ENCODE measurements around the gene SLC25A23.
"Not testable (repeated sequence)": the region's sequence is repeated elsewhere in the genome, so short reads cannot be mapped to it uniquely, and the experiment has no call there.

SLC25A23 gene

DNA sequence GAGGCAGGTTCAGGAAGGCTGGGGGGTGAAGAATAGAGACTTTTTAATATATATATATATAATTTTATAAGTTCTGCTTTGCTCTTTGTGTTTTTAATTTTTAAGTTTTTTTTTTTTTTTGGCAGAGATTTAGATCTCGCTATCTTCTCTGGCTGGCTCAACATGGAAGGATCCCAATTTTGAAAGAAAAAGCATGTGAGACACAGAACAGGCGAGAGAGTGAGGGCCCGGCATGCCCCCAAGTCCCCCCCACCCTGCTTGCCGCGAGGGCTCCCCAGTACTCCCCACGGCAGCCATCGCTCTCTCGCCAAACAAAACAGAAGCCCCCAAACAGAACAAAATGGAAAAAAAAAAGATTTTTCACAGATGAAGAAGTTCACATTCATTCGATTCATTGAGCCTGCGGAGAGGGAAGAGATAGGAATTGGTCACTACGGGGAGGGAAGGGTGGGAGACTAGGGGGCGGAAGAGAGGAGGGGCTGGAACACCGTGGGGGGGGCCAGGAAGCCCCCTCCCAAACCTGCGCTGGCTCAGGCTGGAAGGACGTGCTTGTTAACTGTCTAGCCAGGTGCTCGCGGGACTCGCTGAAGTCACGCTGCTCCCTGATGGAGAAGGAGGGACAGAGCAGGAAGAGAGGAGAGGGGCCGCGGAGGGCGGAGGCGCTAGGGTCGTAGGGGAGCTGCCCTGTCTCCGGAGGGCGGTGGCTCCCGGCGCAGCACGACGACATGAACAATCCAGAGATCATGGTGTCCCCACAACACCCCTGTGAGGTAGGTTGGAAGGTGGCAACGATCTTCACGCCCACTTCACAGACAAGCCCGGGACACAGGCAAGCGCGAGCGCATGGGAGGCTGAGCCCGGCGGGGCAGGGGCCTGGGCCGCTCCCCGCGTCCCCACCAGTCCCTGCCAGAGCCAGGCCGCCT, 45.6 kb downstream of the SLC25A23 start:
- no peak overlapping the region for H3K4me3 ChIP-seq (ENCODE audit: low read length)
- peaks cover 39% of the 10 kb centered on the region for H3K36me3 ChIP-seq (ENCODE audit: control insufficient read depth, insufficient read depth, low read length)
- H3K4me1 ChIP-seq (ENCODE audit: control insufficient read depth, insufficient read depth, low read length) = no peaks in the 10 kb centered on the region
- no peaks in the 10 kb centered on the region for H3K27me3 ChIP-seq (ENCODE audit: control insufficient read depth, insufficient read depth, low read length)
- no peak overlapping the region for H3K27ac ChIP-seq (ENCODE audit: low read depth, low read length)
- H3K9ac ChIP-seq (ENCODE audit: low read length) = no peak overlapping the region

DNA sequence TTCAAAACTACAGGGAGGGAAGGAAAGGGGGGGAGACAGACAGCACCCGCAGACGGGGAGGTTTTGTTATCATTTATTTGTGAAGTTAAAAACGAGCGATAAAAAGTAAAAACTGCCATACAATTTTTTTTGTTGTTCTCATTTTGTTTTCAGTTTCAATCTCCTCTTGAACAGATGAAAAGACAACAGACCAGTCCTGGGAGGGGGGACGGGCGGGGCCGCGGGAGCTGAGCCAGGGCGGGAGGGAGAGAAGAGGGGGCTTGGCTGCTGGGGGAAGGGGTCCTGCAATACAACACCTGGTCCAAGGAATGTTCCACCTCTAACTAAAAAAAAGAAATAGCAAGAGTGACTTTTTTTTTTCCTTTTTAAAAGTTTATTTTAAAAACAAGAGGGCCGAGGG, 46.3 kb downstream of the SLC25A23 start:
- H3K36me3 ChIP-seq (ENCODE audit: control insufficient read depth, insufficient read depth, low read length) = peaks cover 37% of the 10 kb centered on the region
- H3K27ac ChIP-seq (ENCODE audit: low read depth, low read length) = no peak overlapping the region
- no peaks in the 10 kb centered on the region for H3K27me3 ChIP-seq (ENCODE audit: control insufficient read depth, insufficient read depth, low read length)
- no peak overlapping the region for H3K9ac ChIP-seq (ENCODE audit: low read length)
- H3K4me1 ChIP-seq (ENCODE audit: control insufficient read depth, insufficient read depth, low read length) = no peaks in the 10 kb centered on the region
- H3K4me3 ChIP-seq (ENCODE audit: low read length) = no peak overlapping the region

DNA sequence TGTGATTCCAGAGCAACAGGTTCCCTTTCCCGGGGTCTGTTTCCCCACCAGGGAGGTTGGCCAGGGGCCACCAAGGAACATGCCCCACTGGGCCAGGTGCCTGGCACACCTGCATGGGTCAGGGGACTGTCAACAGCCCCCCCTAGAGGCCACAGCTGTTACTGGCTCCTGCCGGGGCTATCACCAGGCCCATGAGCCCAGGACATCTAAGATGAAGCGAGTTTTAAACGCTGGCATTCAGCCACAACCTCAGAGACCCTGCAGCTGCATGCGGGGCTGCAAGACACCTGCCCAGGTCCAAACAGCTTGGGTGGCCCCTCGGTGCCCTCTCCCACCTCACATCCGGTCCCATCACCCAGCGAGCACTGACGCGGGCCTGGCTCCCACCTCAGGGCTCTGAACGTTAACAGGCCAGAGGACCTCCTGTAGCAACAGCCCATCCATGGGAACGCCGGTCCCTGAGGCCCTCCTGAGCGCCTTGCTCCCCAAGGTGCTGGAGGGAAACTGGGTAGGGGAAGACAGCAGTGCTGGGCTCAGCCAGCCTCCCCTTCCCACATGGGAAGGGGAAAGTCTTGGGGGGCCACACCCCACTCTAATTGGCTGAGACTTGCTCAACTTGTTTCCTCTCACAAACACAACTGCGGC, 47.0 kb downstream of the SLC25A23 start:
- Histone ChIP-seq H3K36me3 (ENCODE audit: control insufficient read depth, insufficient read depth, low read length) (peaks cover 31% of the 10 kb centered on the region), H3K27ac (ENCODE audit: low read depth, low read length) (no peak overlapping the region), H3K27me3 (ENCODE audit: control insufficient read depth, insufficient read depth, low read length) (no peaks in the 10 kb centered on the region), H3K4me3 (ENCODE audit: low read length) (no peak overlapping the region), H3K9ac (ENCODE audit: low read length) (no peak overlapping the region), H3K4me1 (ENCODE audit: control insufficient read depth, insufficient read depth, low read length) (no peaks in the 10 kb centered on the region)

GRCh38 chr19:6412061-6412446, 47.5 kb downstream of the SLC25A23 start:
- H3K9ac ChIP-seq (ENCODE audit: low read length) = no peak overlapping the region
- peaks cover 26% of the 10 kb centered on the region for H3K36me3 ChIP-seq (ENCODE audit: control insufficient read depth, insufficient read depth, low read length)
- no peaks in the 10 kb centered on the region for H3K4me1 ChIP-seq (ENCODE audit: control insufficient read depth, insufficient read depth, low read length)
- H3K27me3 ChIP-seq (ENCODE audit: control insufficient read depth, insufficient read depth, low read length) = no peaks in the 10 kb centered on the region
- no peak overlapping the region for H3K4me3 ChIP-seq (ENCODE audit: low read length)
- no peak overlapping the region for H3K27ac ChIP-seq (ENCODE audit: low read depth, low read length)

DNA sequence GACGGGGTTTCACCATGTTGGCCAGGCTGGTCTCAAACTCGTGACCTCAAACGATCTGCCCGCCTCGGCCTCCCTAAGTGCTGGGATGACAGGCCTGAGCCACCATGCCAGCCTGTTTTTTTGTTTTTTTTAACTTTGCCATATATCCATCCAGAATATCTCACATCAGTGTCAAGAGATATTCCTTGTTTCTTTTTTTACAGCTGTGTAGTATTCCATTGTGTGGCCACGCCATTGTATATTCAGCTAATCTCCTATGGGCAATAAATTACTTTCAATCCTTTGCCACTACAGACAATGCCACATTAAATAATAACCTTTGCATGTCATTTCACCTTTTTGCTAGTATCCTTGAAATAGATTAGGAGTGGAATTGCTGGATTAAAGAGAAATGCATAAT, 50.2 kb downstream of the SLC25A23 start:
- peaks cover 4% of the 10 kb centered on the region for H3K36me3 ChIP-seq (ENCODE audit: control insufficient read depth, insufficient read depth, low read length)
- H3K9ac ChIP-seq (ENCODE audit: low read length) = no peak overlapping the region
- no peak overlapping the region for H3K27ac ChIP-seq (ENCODE audit: low read depth, low read length)
- no peak overlapping the region for H3K4me3 ChIP-seq (ENCODE audit: low read length)
- H3K27me3 ChIP-seq (ENCODE audit: control insufficient read depth, insufficient read depth, low read length) = no peaks in the 10 kb centered on the region
- H3K4me1 ChIP-seq (ENCODE audit: control insufficient read depth, insufficient read depth, low read length) = no peaks in the 10 kb centered on the region

- no peaks in the 10 kb centered on the region for H3K36me3 ChIP-seq (ENCODE audit: control insufficient read depth, insufficient read depth, low read length)
- H3K27ac ChIP-seq (ENCODE audit: low read depth, low read length) = no peak overlapping the region
- H3K4me1 ChIP-seq (ENCODE audit: control insufficient read depth, insufficient read depth, low read length) = no peaks in the 10 kb centered on the region
- no peak overlapping the region for H3K4me3 ChIP-seq (ENCODE audit: low read length)
- H3K9ac ChIP-seq (ENCODE audit: low read length) = no peak overlapping the region
- no peaks in the 10 kb centered on the region for H3K27me3 ChIP-seq (ENCODE audit: control insufficient read depth, insufficient read depth, low read length)
Observed at GRCh38 chr19:6406401-6406800, 53.2 kb downstream of the SLC25A23 start.

DNA sequence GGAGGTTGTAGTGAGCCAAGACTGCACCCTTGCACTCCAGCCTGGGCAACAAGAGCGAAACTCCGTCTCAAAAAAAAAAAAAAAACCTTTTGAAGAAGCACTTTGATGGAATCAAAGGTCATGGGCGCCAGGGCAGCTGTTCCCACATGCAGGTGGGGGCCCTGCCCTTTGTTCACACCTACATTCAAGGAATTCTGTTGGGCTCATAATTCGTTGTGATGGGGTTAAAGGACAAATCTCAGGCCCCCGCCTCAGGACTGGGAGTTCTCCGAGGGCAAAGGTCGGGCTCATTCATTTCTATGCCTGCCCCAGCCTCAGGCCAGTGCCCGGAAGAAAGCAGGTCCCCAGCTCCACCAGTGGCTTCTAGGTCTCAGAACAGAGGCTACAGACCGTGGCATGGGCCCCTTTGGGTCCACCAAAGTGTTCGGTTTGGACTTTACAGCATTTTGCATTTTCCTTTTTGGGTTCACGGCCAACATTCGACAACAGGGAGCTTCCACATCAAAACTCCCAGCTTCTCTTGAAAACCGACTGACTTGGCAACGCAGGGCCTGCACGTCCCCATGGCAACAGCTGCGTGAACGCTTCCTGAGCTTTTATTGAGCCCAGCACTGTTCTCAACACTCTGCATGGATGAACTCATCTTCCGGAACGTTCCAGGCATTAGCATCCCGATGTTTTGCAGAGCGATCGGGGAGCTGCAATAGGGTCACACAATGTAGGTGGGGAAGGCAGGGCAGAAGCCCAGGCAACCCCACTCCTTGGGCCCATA, 56.6 kb downstream of the SLC25A23 start:
- Histone ChIP-seq H3K27ac (ENCODE audit: low read depth, low read length) (no peak overlapping the region), H3K4me3 (ENCODE audit: low read length) (no peak overlapping the region), H3K36me3 (ENCODE audit: control insufficient read depth, insufficient read depth, low read length) (no peaks in the 10 kb centered on the region), H3K27me3 (ENCODE audit: control insufficient read depth, insufficient read depth, low read length) (no peaks in the 10 kb centered on the region), H3K4me1 (ENCODE audit: control insufficient read depth, insufficient read depth, low read length) (no peaks in the 10 kb centered on the region), H3K9ac (ENCODE audit: low read length) (no peak overlapping the region)

GRCh38 chr19:6402058-6402457, 57.5 kb downstream of the SLC25A23 start:
- H3K4me3 ChIP-seq (ENCODE audit: low read length) = no peak overlapping the region
- no peaks in the 10 kb centered on the region for H3K36me3 ChIP-seq (ENCODE audit: control insufficient read depth, insufficient read depth, low read length)
- H3K4me1 ChIP-seq (ENCODE audit: control insufficient read depth, insufficient read depth, low read length) = no peaks in the 10 kb centered on the region
- H3K9ac ChIP-seq (ENCODE audit: low read length) = no peak overlapping the region
- H3K27me3 ChIP-seq (ENCODE audit: control insufficient read depth, insufficient read depth, low read length) = no peaks in the 10 kb centered on the region
- no peak overlapping the region for H3K27ac ChIP-seq (ENCODE audit: low read depth, low read length)

DNA sequence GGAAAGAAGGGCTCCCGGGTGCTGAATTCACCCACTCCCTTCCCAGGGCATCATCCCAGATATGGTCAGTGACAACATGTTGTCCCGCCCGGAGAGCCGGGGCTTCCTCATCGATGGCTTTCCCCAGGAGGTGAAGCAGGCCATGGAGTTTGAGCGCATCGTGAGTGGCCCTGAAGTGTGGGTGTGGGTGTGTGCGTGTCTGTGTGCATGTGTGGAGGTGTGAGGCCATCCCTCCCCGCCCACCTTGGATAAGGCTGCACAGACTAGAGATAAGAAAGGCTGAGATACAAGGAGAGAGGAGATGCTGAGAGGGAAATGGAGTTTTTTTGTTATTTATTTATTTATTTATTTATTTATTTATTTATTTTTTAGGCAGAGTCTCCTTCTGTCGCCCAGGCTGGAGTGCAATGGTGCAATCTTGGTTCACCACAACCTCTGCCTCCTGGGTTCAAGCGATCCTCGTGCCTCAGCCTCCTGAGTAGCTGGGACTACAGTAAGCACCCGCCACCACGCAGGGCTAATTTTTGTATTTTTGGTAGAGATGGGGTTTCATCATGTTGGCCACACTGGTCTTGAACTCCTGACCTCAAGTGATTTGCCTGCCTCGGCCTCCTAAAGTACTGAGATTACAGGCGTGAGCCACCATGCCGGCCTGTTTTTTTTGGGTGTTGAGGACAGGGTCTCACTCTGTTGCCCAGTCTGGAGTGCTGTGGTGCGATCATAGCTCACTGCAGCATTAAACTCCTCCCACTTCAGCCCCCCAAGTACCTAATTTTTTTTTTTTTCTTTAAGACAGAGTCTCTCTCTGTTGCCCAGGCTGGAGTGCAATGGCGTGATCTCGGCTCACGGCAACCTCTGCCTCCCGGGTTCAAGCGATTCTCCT, 59.3 kb downstream of the SLC25A23 start:
- not testable (repeated sequence) for H3K9ac ChIP-seq (ENCODE audit: low read length); H3K36me3 ChIP-seq (ENCODE audit: control insufficient read depth, insufficient read depth, low read length); H3K4me1 ChIP-seq (ENCODE audit: control insufficient read depth, insufficient read depth, low read length); H3K4me3 ChIP-seq (ENCODE audit: low read length); H3K27me3 ChIP-seq (ENCODE audit: control insufficient read depth, insufficient read depth, low read length); H3K27ac ChIP-seq (ENCODE audit: low read depth, low read length)

DNA sequence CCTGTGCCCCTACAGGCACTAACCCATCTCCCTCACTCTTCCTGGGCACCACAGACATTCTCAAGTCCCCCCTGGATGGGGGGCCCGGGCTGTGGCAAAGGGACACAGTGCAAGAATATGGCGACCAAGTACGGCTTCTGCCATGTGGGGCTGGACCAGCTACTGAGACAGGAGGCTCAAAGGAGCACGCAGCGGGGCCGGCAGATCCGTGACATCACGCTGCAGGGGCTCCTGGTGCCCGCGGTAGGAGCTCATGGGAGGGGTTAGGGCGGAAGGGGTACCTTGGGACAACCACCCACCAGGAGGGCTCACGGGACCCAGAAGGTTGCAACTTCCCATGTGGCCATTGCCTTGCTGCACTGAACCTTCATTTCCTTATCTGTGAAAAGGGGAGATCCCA, 63.3 kb downstream of the SLC25A23 start:
- Histone ChIP-seq H3K4me1 (ENCODE audit: control insufficient read depth, insufficient read depth, low read length) (peaks cover 12% of the 10 kb centered on the region), H3K36me3 (ENCODE audit: control insufficient read depth, insufficient read depth, low read length) (no peaks in the 10 kb centered on the region)

DNA sequence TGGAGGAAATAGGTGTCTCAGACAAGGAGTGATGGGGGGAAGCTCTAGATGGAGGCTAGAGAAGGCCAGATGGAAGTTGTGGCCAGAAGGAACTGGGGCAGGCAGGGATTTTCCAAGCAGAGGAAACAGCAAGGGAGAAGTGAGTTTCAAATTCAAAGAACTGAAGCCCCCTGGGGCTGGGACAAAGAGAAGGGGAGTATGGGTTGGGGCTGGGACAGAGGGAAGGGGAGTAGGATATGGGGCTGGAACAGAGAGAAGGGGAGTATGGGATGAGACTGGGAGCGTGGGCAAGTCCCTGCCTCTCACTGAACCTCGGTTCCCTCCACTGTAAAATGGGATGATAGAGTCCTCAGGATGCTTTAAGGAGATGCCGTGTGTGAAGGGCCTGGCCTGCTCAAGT, 64.8 kb downstream of the SLC25A23 start:
- peaks cover 2% of the 10 kb centered on the region for H3K36me3 ChIP-seq (ENCODE audit: control insufficient read depth, insufficient read depth, low read length)

More for the DNA sequence above, 63.3 kb downstream of the SLC25A23 start:
- H3K9ac ChIP-seq (ENCODE audit: low read length) = no peak overlapping the region
- no peak overlapping the region for H3K4me3 ChIP-seq (ENCODE audit: low read length)
- H3K27ac ChIP-seq (ENCODE audit: low read depth, low read length) = no peak overlapping the region
- H3K27me3 ChIP-seq (ENCODE audit: control insufficient read depth, insufficient read depth, low read length) = no peaks in the 10 kb centered on the region

More for the DNA sequence above, 64.8 kb downstream of the SLC25A23 start:
- Histone ChIP-seq H3K27ac (ENCODE audit: low read depth, low read length) (no peak overlapping the region), H3K4me3 (ENCODE audit: low read length) (no peak overlapping the region), H3K9ac (ENCODE audit: low read length) (no peak overlapping the region), H3K4me1 (ENCODE audit: control insufficient read depth, insufficient read depth, low read length) (peaks cover 12% of the 10 kb centered on the region), H3K27me3 (ENCODE audit: control insufficient read depth, insufficient read depth, low read length) (no peaks in the 10 kb centered on the region)
